Prostate gland (tissue), 2 donors: ENCODE results near the gene DTX1. TPM values are rescaled to one million over a fixed set of nuclear protein-coding genes. Genes with fewer than 3 reads are reported as not detected.

Experiments
- DNase-seq: peaks from one replicate; pipeline ENCODE4 v3.0.0-alpha.2; 2019; ENCODE audit warnings: low spot score
- H3K27ac ChIP-seq, 2 donors: fragments of 200-600 bp; sonication (generic); 2 replicates each; pipeline ENCODE4 v1.5.1; 2017 to 2019
- H3K27me3 ChIP-seq: fragments of 200-600 bp; sonication (generic); replicated peaks from 2 replicates; pipeline ENCODE4 v1.5.1; 2019; ENCODE audit not compliant: insufficient read depth
- H3K36me3 ChIP-seq, 2 donors: fragments of 200-600 bp; sonication (generic); 1 replicate in 1 of 2; 2 replicates in 1 of 2; pipeline versions ENCODE4 v1.5.1 to v1.8.1; 2017 to 2019
- H3K4me1 ChIP-seq: fragments of 200-600 bp; sonication (generic); replicated peaks from 2 replicates; pipeline ENCODE4 v1.5.1; 2019
- H3K4me3 ChIP-seq, 2 donors: fragments of 200-600 bp; sonication (generic); 2 replicates each; pipeline ENCODE4 v1.5.1; 2017 to 2019
- H3K9me3 ChIP-seq: fragments of 200-600 bp; sonication (generic); 2 replicates; pipeline ENCODE4 v1.5.1; 2017
- POLR2A ChIP-seq: fragments of 450-650 bp; IDR thresholded peaks from one replicate; pipeline ENCODE4 v1.6.1; 2016; ENCODE audit warnings: antibody characterized with exemption, mild to moderate bottlenecking
- POLR2AphosphoS5 ChIP-seq: sonication (generic); formaldehyde crosslinking; IDR thresholded peaks from one replicate; pipeline ENCODE4 v1.6.1; 2017; ENCODE audit warnings: antibody characterized with exemption
- WGBS: methylation state at CpG from one replicate; pipeline ENCODE4 v1.1.5; 2018; 5-methylcytosine and 5-hydroxymethylcytosine counted together
- intact Hi-C: fragments of 100-400 bp; cut with DNase I; formaldehyde crosslinking; loops from one replicate; pipeline ENCODE4 v1.14.2; 2022
- total RNA-seq, 2 donors: library from RNA; depleted of rRNA; stranded (reverse); fragments of >200 nt; gene quantifications; one replicate each; pipeline ENCODE4 v1.1.0, GENCODE V29; 2016
- TF ChIP-seq, protein P1 (sequence below), 4 experiments: fragments of 200-600 bp in 2 of 4; fragments of 450-650 bp in 2 of 4; sonication (generic) in 2 of 4; IDR thresholded peaks; 1 replicate in 3 of 4; 2 replicates in 1 of 4; pipeline ENCODE4 v1.5.1; 2016 to 2019; ENCODE audit warnings: antibody characterized with exemption in 4 of 4, mild to moderate bottlenecking in 2 of 4, moderate library complexity in 2 of 4

DTX1 gene
- total RNA-seq, 2 donors from 2014 or later, result 2.6 to 21.2 TPM

GRCh38 chr12:113069751-113070116 is 13.2 kb downstream of the DTX1 start:
- Histone ChIP-seq H3K36me3 (no peaks in the 10 kb centered on the region), H3K4me3 (no peak overlapping the region), H3K27me3 (no peaks in the 10 kb centered on the region), H3K4me1 (no peaks in the 10 kb centered on the region), H3K27ac (no peak overlapping the region), H3K9me3 (no peaks in the 10 kb centered on the region)
- no peak for DNase-seq
- intact Hi-C loops, result no loop called here
- TF ChIP-seq, protein P1, sequence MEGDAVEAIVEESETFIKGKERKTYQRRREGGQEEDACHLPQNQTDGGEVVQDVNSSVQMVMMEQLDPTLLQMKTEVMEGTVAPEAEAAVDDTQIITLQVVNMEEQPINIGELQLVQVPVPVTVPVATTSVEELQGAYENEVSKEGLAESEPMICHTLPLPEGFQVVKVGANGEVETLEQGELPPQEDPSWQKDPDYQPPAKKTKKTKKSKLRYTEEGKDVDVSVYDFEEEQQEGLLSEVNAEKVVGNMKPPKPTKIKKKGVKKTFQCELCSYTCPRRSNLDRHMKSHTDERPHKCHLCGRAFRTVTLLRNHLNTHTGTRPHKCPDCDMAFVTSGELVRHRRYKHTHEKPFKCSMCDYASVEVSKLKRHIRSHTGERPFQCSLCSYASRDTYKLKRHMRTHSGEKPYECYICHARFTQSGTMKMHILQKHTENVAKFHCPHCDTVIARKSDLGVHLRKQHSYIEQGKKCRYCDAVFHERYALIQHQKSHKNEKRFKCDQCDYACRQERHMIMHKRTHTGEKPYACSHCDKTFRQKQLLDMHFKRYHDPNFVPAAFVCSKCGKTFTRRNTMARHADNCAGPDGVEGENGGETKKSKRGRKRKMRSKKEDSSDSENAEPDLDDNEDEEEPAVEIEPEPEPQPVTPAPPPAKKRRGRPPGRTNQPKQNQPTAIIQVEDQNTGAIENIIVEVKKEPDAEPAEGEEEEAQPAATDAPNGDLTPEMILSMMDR (IDR thresholded peaks at IDR 0.05), result no peak
- TF ChIP-seq POLR2AphosphoS5 (no peak), POLR2A (no peak)
- WGBS, result 90% methylated on average over 6 of the region's 6 CpGs

DNA sequence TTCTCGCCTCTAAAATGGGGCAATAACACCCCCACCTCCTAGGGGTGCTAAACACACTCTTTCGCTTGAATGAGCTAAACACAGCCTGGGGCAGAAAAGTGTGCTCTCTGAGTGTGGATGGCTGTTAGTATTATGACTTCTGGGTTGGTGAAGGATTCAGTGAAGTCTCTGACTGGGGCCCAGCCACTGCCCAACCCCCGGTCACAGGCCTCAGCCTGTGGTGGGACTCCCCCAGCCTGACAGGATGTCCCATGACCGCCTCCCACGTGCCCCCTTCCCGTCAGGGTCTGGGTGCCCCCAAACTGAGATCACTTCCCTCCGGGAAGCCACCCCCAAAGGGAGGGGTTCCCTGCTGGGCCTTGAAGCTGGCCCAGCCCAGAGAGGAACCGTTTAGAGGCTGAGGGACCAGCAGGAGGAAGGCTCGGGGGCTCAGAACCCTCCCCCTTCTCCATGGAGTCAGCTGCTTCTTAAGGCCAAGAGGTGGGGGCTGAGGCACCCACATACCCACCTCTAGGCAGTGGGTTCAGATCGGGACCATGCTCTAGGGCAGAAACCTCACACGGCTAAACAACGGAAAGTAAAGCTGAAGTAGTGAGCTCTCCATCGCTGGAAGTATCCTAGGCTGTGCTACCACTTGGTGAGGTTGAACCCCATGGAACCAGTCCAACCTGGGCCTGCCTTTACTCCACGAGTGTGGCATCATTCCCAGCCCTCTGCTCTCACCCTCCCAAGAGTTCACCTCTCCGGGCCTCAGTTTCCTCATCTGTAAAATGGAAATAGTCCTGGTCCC is 13.8 kb downstream of the DTX1 start:
- Histone ChIP-seq H3K27ac (no peak overlapping the region), H3K36me3 (no peaks in the 10 kb centered on the region), H3K9me3 (no peaks in the 10 kb centered on the region), H3K27me3 (no peaks in the 10 kb centered on the region), H3K4me3 (no peak overlapping the region), H3K4me1 (no peaks in the 10 kb centered on the region)
- 66% methylated on average over 15 of the region's 15 CpGs for WGBS
- no peak for DNase-seq
- TF ChIP-seq, protein P1 (IDR thresholded peaks at IDR 0.05), result no peak
- TF ChIP-seq POLR2A (no peak), POLR2AphosphoS5 (no peak)
- intact Hi-C loops, result no loop called here

- Histone ChIP-seq H3K36me3 (no peaks in the 10 kb centered on the region), H3K4me3 (no peak overlapping the region), H3K4me1 (no peaks in the 10 kb centered on the region), H3K27ac (no peak overlapping the region), H3K9me3 (no peaks in the 10 kb centered on the region), H3K27me3 (no peaks in the 10 kb centered on the region)
- no peak for DNase-seq
- intact Hi-C loops, result no loop called here
- WGBS, result 66% methylated on average over 21 of the region's 21 CpGs
- no peak for TF ChIP-seq POLR2AphosphoS5
- TF ChIP-seq, protein P1 (IDR thresholded peaks at IDR 0.05), result no peak
- no peak for TF ChIP-seq POLR2A
These were observed 14.9 kb downstream of the DTX1 start for GRCh38 chr12:113071135-113072112.

- TF ChIP-seq POLR2A (no peak), POLR2AphosphoS5 (no peak)
- TF ChIP-seq, protein P1 (IDR thresholded peaks at IDR 0.05), result no peak
- no peak for DNase-seq
- WGBS, result 73% methylated on average over 3 of the region's 3 CpGs
- intact Hi-C loops, result no loop called here
- no peaks in the 10 kb centered on the region for H3K4me1 ChIP-seq
- H3K4me3 ChIP-seq, result no peak overlapping the region
- H3K36me3 ChIP-seq, result no peaks in the 10 kb centered on the region
- peaks cover under 1% of the 10 kb centered on the region for H3K27me3 ChIP-seq
- H3K27ac ChIP-seq, result no peak overlapping the region
- no peaks in the 10 kb centered on the region for H3K9me3 ChIP-seq
These were observed 15.6 kb downstream of the DTX1 start for GRCh38 chr12:113072136-113072535.
